Heart right ventricle (tissue), 16 donors: ENCODE results near the gene PTGES2. TPM values are rescaled to one million over a fixed set of nuclear protein-coding genes. Genes with fewer than 3 reads are reported as not detected.

ENCODE experiments used
- ATAC-seq, 8 donors: fragments of 200-7000 bp; cut with Tn5 transposase; one replicate each; pipeline ENCODE4 v1.9.1; 2020; ENCODE audit warnings: mild to moderate bottlenecking in 8 of 8, moderate library complexity in 8 of 8, moderate number of reproducible peaks in 1 of 8
- DNase-seq, 2 donors: peaks; one replicate each; pipeline ENCODE4 v3.0.0-alpha.2; 2020
- H3K27ac ChIP-seq, 10 donors: fragments of 200-600 bp; sonication (generic) in 2 of 10; one replicate each; pipeline versions ENCODE4 v1.5.0 to v1.8.0; 2020 to 2022; ENCODE audit warnings: mild to moderate bottlenecking in 3 of 10
- H3K27me3 ChIP-seq, 7 donors: fragments of 200-600 bp; one replicate each; pipeline ENCODE4 v1.8.0; 2021 to 2022; ENCODE audit warnings: mild to moderate bottlenecking in 2 of 7
- H3K36me3 ChIP-seq, 9 donors: fragments of 200-600 bp; sonication (generic) in 1 of 9; one replicate each; pipeline versions ENCODE4 v1.5.0 to v1.8.0; 2020 to 2022; ENCODE audit warnings: mild to moderate bottlenecking in 2 of 9
- H3K4me1 ChIP-seq, 9 donors: fragments of 200-600 bp; sonication (generic) in 1 of 9; one replicate each; pipeline versions ENCODE4 v1.5.0 to v1.8.0; 2020 to 2022; ENCODE audit warnings: mild to moderate bottlenecking in 4 of 9
- H3K4me3 ChIP-seq, 10 donors: fragments of 200-600 bp; sonication (generic) in 2 of 10; one replicate each; pipeline versions ENCODE4 v1.5.0 to v1.8.0; 2020 to 2022; ENCODE audit warnings: mild to moderate bottlenecking in 7 of 10, moderate library complexity in 2 of 10
- H3K9me3 ChIP-seq, 11 donors: fragments of 200-600 bp in 10 of 11; sonication (generic) in 2 of 11; one replicate each; pipeline versions ENCODE4 v1.5.0 to v1.8.0; 2013 to 2022; ENCODE audit warnings: mild to moderate bottlenecking in 2 of 11, control low read depth in 1 of 11, moderate library complexity in 1 of 11
- CTCF ChIP-seq, 9 donors: fragments of 200-600 bp; sonication (generic) in 2 of 9; IDR thresholded peaks; one replicate each; pipeline versions ENCODE4 v1.5.0 to v1.8.0; 2021 to 2022; ENCODE audit warnings: antibody characterized with exemption in 9 of 9, mild to moderate bottlenecking in 5 of 9, moderate library complexity in 1 of 9
- WGBS, 2 donors: extraction: QIAGEN DNeasy Blood & Tissue Kit; methylation state at CpG; one replicate each; pipeline ENCODE4 v1.1.7; 2013; ENCODE audit warnings: inconsistent platforms in 1 of 2; 5-methylcytosine and 5-hydroxymethylcytosine counted together
- intact Hi-C, 10 donors: fragments of 100-400 bp; cut with DNase I; formaldehyde crosslinking; loops; one replicate each; pipeline versions ENCODE4 v1.11.1 to v1.14.2; 2022
- polyA plus RNA-seq, 2 donors: library from polyadenylated mRNA; stranded (reverse); fragments of 200-250 nt; gene quantifications; one replicate each; pipeline ENCODE4 v1.2.3, GENCODE V29; 2013
- total RNA-seq, 10 donors: library from RNA; stranded (reverse); fragmentation: NEBNext Ultra II Directional in 3 of 10; extraction: Animal tissue kit (Norgen Biotek cat#: 25700) in 3 of 10; gene quantifications; one replicate each; pipeline versions ENCODE4 v1.2.1 to v1.2.4, GENCODE V29; 2021 to 2023
- donor health status: Arrhythmogenic right ventricular cardiomyopathy.
- donor health status: ischemic (EF 13 %, LVEDD 7.1; RV severe dilation, severe dysfunction).
- donor health status: healthy with polysubstance abuse.
- donor health status: DM: no; HTN: yes; CAD: no.
- donor health status: DM: no; HTN: no; CAD: no.
- donor health status: ischemic (EF 25% LVEDD 6.9; RV normal size, moderate dysfunction).
- donor health status: ischemic (EF 25% LVEDD 5.7; RV mildly dilated, moderate dysfunction).
- donor health status: healthy.
- donor health status: DM: yes; HTN: yes; CAD: no.
- donor health status: Ischemic cardiomyopathy.
- donor health status: ischemic (EF 35%, LVEDD 5.7; RV mildly dilated, moderate dysfunction).
- donor health status: nonischemic (EF 11% LVEDD 7.7; RV severe dilation, severe dysfunction).
- donor health status: DM: yes; HTN: yes; CAD: no.
- donor health status: PGD.
- donor health status: ischemic (EF 29% LVEDD 5.4; RV normal size, mild dysfunction).
- donor health status: nonischemic (EF 23%, LVEDD 6.1; RV moderate dilation, normal function).

The PTGES2 gene
- total and polyA plus RNA-seq, 12 donors: 117 to 166 (median 147) TPM

DNA sequence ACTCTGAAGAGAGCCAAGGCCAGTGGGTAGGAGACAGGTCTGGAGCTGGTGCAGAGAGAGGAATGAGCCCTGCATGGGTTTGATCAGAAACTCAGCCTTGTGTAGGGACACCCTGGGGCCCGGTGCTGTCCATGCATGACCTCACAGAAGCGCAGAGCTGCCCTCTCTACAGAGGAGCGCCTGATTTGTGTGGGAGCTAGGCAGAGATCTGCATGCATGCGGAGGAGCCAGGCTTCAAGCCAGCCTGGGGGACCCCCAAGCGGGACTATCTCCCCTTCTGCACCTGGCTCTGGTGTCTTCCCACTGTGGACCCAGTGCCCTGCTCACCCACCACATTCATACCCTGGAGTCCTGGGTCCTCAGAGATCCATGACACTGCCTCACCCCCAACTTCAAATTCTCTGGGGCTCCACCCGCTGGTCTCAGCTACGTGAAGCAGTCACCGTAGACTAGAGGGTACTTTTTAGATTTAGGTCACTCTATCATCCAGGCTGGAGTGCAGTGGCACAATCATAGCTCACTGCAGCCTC lies 19.1 kb upstream of the PTGES2 start:
- no peak for TF ChIP-seq CTCF (IDR thresholded peaks at IDR 0.05)
- intact Hi-C loops: no loop called here
- 95% methylated on average over 8 of the region's 8 CpGs for WGBS, 2 donors

DNA sequence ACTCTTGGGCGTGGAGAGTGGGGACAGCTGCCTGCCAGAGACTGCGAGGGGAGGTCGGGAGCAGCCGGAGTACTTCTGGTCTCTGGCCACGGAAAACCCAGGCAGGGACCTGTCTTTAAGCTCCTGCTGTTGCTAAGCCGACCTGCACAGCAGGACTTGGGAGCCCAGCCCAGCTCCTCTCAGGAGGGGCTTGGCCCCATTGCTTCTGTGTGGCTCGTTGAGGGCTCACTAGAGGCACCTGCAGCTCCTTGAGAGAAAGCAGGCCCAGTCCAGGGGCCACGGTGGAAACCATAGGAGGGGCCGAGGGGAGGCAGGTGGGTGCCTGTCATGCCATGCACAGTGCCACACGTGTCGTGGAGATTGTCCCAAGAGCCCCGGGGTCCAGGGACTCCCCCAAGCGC lies 18.4 kb upstream of the PTGES2 start:
- TF ChIP-seq CTCF (IDR thresholded peaks at IDR 0.05): no peak
- 82 to 83% methylated on average over 13 of the region's 13 CpGs for WGBS, 2 donors
- ATAC-seq: no peak

More for the DNA sequence above, 19.1 kb upstream of the PTGES2 start:
- Histone ChIP-seq H3K27me3 (no peaks in the 10 kb centered on the region), H3K27ac (no peak overlapping the region), H3K4me1 (peaks cover 9 to 49% (median 24%) of the 10 kb centered on the region in 9 donors), H3K4me3 (no peak overlapping the region), H3K9me3 (no peaks in the 10 kb centered on the region), H3K36me3 (no peaks in the 10 kb centered on the region)
- DNase-seq (no peak), ATAC-seq (no peak)

GRCh38 chr9:128145536-128145935 lies 18.0 kb upstream of the PTGES2 start:
- H3K4me3 ChIP-seq: no peak overlapping the region
- DNase-seq: peak in 1 of 2 donors; percentile 3
- H3K4me1 ChIP-seq: peaks cover 9 to 44% (median 24%) of the 10 kb centered on the region in 9 donors
- 84 to 85% methylated on average over 8 of the region's 8 CpGs for WGBS, 2 donors
- ATAC-seq: no peak
- intact Hi-C loops: no loop called here
- H3K27ac ChIP-seq: no peak overlapping the region
- no peaks in the 10 kb centered on the region for H3K27me3 ChIP-seq
- H3K9me3 ChIP-seq: no peaks in the 10 kb centered on the region
- H3K36me3 ChIP-seq: no peaks in the 10 kb centered on the region
- no peak for TF ChIP-seq CTCF (IDR thresholded peaks at IDR 0.05)

More for the DNA sequence above, 18.4 kb upstream of the PTGES2 start:
- Histone ChIP-seq H3K27ac (no peak overlapping the region), H3K4me3 (no peak overlapping the region), H3K27me3 (no peaks in the 10 kb centered on the region), H3K4me1 (peaks cover 9 to 48% (median 24%) of the 10 kb centered on the region in 9 donors), H3K36me3 (no peaks in the 10 kb centered on the region), H3K9me3 (no peaks in the 10 kb centered on the region)
- peak in 1 of 2 donors; percentile 8 for DNase-seq
- intact Hi-C loops: no loop called here

DNA sequence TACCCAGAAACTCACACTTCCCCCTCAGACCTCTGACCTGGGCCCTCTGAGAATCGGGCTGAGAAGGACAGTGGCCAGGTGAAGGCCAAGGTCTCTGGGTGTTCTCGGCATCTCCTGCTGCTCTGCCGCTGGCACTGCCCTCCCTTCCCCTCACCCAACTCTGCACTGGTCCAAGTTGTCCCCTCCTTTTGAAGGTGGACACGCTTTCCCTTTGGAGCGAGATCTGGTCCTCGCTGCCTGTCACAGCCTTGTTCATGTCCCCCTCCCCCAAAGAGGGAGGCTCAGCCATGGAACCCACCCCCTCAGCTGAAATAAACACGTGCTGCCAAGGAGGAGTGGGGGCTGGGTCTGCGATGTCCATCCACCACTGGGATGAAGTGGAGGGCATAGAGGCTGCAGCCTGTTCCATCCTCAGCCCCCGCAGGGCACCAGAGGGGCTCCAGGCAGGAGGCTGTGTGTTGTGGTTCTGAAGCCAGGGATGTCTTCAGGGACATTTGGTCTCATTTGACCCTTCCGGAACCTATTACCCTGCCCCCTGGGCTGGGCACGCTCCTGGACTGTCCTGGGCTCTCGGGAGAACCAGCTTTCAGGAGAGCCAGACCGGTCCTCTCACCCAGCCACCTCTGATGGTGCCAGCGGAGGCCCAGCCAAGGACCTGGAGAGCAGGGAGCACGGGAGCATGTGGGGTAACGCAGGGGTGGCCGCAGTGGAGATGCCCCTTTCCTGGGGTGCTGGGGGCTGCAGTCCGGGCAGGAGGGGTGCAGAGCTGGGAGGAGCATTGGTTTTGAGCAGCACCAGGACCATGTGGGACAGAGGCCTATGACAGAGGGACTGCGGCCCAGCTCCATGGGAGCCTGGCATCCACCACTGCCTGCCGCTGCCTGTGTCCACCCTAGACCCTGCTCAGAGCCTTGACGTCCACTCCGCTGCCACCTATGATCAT lies 17.0 kb upstream of the PTGES2 start:
- Histone ChIP-seq H3K27ac (peak overlapping the region in 8 of 10 donors; percentile 4 to 68 (median 47)), H3K9me3 (no peaks in the 10 kb centered on the region), H3K4me3 (no peak overlapping the region), H3K36me3 (no peaks in the 10 kb centered on the region), H3K27me3 (no peaks in the 10 kb centered on the region), H3K4me1 (peaks cover 5 to 36% (median 24%) of the 10 kb centered on the region in 9 donors)
- intact Hi-C loops: no loop called here
- ATAC-seq (no peak), DNase-seq (peak in 1 of 2 donors; percentile 7)
- no peak for TF ChIP-seq CTCF (IDR thresholded peaks at IDR 0.05)
- WGBS, 2 donors: 91 to 92% methylated on average over 22 of the region's 22 CpGs
